Esophagus muscularis mucosa (tissue), 4 donors: Measurements from ENCODE around the gene DCC.

ENCODE experiments used
- EP300 ChIP-seq: sonication (generic); formaldehyde crosslinking; IDR thresholded peaks from one replicate; pipeline ENCODE4 v1.6.1; 2017; ENCODE audit warnings: antibody characterized with exemption
- POLR2A ChIP-seq: fragments of 450-650 bp; IDR thresholded peaks from one replicate; pipeline ENCODE4 v1.6.1; 2017; ENCODE audit warnings: antibody characterized with exemption, moderate library complexity, mild to moderate bottlenecking, low read depth
- POLR2AphosphoS5 ChIP-seq, 2 donors: sonication (generic); formaldehyde crosslinking; IDR thresholded peaks; one replicate each; pipeline ENCODE4 v1.6.1; 2017; ENCODE audit warnings: antibody characterized with exemption in 2 of 2
- TF ChIP-seq, protein P1 (sequence below), 3 experiments: fragments of 200-600 bp in 2 of 3; fragments of 450-650 bp in 1 of 3; sonication (generic) in 2 of 3; IDR thresholded peaks; one replicate each; pipeline ENCODE4 v1.5.1; 2017 to 2019; ENCODE audit warnings: antibody characterized with exemption in 3 of 3, mild to moderate bottlenecking in 2 of 3, moderate library complexity in 1 of 3

DNA sequence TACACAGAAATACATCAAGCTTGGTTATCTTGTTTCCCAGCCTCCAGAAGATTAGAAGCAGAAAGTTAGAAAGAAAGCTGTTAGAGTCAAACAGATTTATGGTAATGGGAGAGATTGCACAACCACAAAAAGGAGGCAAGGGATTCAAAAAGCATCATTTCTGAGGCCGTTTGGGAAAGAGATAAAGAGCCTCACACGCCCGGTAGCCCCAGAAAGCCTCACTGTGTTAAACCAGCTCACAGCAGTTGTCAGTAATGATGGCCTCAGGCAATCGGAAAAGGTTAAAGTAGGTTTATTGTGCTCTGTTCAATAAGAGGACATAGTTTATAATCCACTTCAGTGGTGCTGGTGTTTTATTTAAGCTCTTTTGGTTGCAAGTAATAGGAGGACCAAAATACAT is 111.3 kb downstream of the DCC start:
- TF ChIP-seq EP300 = no peak
- TF ChIP-seq, protein P1, sequence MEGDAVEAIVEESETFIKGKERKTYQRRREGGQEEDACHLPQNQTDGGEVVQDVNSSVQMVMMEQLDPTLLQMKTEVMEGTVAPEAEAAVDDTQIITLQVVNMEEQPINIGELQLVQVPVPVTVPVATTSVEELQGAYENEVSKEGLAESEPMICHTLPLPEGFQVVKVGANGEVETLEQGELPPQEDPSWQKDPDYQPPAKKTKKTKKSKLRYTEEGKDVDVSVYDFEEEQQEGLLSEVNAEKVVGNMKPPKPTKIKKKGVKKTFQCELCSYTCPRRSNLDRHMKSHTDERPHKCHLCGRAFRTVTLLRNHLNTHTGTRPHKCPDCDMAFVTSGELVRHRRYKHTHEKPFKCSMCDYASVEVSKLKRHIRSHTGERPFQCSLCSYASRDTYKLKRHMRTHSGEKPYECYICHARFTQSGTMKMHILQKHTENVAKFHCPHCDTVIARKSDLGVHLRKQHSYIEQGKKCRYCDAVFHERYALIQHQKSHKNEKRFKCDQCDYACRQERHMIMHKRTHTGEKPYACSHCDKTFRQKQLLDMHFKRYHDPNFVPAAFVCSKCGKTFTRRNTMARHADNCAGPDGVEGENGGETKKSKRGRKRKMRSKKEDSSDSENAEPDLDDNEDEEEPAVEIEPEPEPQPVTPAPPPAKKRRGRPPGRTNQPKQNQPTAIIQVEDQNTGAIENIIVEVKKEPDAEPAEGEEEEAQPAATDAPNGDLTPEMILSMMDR (IDR thresholded peaks at IDR 0.05) = no peak
- TF ChIP-seq POLR2AphosphoS5 (IDR thresholded peaks at IDR 0.05) = no peak
- TF ChIP-seq POLR2A = no peak
